ENCODE data around the gene DPF3. TPM values are rescaled to one million over a fixed set of nuclear protein-coding genes. Genes with fewer than 3 reads are reported as not detected.

DPF3 gene
- total RNA-seq, 1 experiment from 2014 or later: 0.31 TPM

DNA sequence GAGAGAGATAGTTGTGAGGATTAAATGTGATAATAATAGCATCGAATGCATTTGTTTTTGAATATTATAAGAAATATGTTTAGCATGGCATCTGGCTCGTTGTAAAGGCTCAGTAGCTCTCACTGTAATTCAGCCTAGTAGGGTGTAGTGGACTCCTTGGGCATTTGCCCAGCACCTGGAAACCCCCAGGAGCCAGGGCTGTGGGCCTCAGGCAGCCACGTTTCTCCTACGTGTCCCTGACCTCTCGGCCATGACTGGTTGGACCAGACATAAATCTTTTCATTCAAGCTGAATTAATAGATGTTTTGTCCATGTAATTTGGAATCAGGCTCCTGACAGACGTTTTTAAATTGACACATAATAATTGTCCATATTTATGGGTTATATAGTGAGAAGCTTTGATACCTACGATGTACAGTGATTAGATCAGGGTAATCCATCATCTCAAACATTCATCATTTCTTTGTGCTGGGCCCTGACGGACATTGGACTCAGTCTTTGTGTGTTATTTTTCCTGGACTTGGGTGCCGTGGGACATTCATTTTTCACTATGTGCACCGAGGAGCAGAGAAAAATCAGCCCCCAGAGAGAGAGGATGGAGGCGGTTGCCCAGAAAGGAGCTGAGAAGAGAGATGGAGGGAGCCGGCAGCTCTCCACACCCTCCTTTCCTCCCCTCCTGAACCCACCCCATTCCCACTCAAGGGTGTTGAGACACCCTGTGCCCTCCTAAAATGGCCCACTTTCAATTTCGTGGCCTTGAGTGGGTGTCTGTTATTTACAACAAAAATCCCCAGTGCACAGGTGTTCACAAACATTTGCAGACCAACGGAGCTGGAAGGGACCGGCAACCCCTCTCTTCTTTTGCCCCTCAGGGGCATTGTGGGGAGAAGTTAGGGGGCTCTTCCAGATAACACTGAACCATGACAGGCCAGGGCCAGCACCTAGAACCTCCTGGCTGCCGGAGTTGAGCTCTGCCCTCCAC, 296.4 kb downstream of the DPF3 start (continued):
- no peak for TF ChIP-seq ARID4B (CRISPR knock-in tag; IDR thresholded peaks at IDR 0.05; ENCODE audit: borderline replicate concordance)

GRCh38 chr14:72595152-72595862, 298.6 kb downstream of the DPF3 start:
- Mint-ChIP-seq H3K27ac (no peak overlapping the region), H3K27me3 (ENCODE audit: low read depth) (no peaks in the 10 kb centered on the region), H3K9me3 (peaks cover 3% of the 10 kb centered on the region; the same call in 1 of the 2 replicates), H3K4me1 (peaks cover 16% of the 10 kb centered on the region), H3K4me3 (no peak overlapping the region), H3K36me3 (no peaks in the 10 kb centered on the region)
- POLR2A ChIA-PET: no interaction called here
- CTCF ChIA-PET: no interaction called here
- TF ChIP-seq, protein P1, sequence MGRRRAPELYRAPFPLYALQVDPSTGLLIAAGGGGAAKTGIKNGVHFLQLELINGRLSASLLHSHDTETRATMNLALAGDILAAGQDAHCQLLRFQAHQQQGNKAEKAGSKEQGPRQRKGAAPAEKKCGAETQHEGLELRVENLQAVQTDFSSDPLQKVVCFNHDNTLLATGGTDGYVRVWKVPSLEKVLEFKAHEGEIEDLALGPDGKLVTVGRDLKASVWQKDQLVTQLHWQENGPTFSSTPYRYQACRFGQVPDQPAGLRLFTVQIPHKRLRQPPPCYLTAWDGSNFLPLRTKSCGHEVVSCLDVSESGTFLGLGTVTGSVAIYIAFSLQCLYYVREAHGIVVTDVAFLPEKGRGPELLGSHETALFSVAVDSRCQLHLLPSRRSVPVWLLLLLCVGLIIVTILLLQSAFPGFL (CRISPR knock-in tag; IDR thresholded peaks at IDR 0.05; ENCODE audit: borderline replicate concordance): no peak
- no peak for TF ChIP-seq ZNF219 (CRISPR knock-in tag; IDR thresholded peaks at IDR 0.05; ENCODE audit: borderline replicate concordance)
- TF ChIP-seq NR2C2 (CRISPR knock-in tag; IDR thresholded peaks at IDR 0.05): no peak
- TF ChIP-seq FOXJ3 (CRISPR knock-in tag; IDR thresholded peaks at IDR 0.05; ENCODE audit: borderline replicate concordance): no peak
- no peak for TF ChIP-seq RORB (CRISPR knock-in tag; IDR thresholded peaks at IDR 0.05)
- TF ChIP-seq CDX4 (CRISPR knock-in tag; IDR thresholded peaks at IDR 0.05; ENCODE audit: borderline replicate concordance): no peak
- no peak for TF ChIP-seq TEAD1 (CRISPR knock-in tag; IDR thresholded peaks at IDR 0.05)
- no peak for TF ChIP-seq ZNF425 (CRISPR knock-in tag; conservative IDR thresholded peaks at IDR 0.05)
- no peak for TF ChIP-seq ZNF317 (CRISPR knock-in tag; IDR thresholded peaks at IDR 0.05; ENCODE audit: borderline replicate concordance, low read depth)
- no peak for TF ChIP-seq FOXK1 (CRISPR knock-in tag; IDR thresholded peaks at IDR 0.05)
- no peak for TF ChIP-seq ZNF671 (CRISPR knock-in tag; IDR thresholded peaks at IDR 0.05)
- no peak for TF ChIP-seq PRDM15 (CRISPR knock-in tag; IDR thresholded peaks at IDR 0.05)
- no peak for ATAC-seq
- DNase-seq (ENCODE audit: low spot score): no peak
